ENCODE results near the gene LDB1.

DNA sequence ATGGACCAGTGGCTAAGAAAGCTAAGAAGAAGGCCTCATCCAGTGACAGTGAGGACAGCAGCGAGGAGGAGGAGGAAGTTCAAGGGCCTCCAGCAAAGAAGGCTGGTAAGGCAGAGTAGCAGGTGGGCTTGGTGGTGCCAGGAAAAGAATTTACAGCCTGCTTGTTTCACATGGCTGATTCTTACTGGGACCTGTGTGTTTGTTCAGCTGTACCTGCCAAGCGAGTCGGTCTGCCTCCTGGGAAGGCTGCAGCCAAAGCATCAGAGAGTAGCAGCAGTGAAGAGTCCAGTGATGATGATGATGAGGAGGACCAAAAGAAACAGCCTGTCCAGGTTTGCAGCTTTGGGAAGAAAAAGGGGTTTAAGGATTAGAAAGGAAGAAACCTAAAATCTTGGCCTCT lies 37.1 kb upstream of the LDB1 start:
- TF ChIP-seq, protein P1, sequence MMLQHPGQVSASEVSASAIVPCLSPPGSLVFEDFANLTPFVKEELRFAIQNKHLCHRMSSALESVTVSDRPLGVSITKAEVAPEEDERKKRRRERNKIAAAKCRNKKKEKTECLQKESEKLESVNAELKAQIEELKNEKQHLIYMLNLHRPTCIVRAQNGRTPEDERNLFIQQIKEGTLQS (IDR thresholded peaks at IDR 0.05) = no peak
- TF ChIP-seq GABPA (IDR thresholded peaks at IDR 0.05 in 1 of 2, conservative IDR thresholded peaks at IDR 0.05 in 1 of 2) = no peak
- TF ChIP-seq, protein P2, sequence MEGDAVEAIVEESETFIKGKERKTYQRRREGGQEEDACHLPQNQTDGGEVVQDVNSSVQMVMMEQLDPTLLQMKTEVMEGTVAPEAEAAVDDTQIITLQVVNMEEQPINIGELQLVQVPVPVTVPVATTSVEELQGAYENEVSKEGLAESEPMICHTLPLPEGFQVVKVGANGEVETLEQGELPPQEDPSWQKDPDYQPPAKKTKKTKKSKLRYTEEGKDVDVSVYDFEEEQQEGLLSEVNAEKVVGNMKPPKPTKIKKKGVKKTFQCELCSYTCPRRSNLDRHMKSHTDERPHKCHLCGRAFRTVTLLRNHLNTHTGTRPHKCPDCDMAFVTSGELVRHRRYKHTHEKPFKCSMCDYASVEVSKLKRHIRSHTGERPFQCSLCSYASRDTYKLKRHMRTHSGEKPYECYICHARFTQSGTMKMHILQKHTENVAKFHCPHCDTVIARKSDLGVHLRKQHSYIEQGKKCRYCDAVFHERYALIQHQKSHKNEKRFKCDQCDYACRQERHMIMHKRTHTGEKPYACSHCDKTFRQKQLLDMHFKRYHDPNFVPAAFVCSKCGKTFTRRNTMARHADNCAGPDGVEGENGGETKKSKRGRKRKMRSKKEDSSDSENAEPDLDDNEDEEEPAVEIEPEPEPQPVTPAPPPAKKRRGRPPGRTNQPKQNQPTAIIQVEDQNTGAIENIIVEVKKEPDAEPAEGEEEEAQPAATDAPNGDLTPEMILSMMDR (IDR thresholded peaks at IDR 0.05; ENCODE audit: low read depth, low read length, missing input control) = no peak
- TF ChIP-seq SP1 (IDR thresholded peaks at IDR 0.05) = no peak
- TF ChIP-seq, protein P3, sequence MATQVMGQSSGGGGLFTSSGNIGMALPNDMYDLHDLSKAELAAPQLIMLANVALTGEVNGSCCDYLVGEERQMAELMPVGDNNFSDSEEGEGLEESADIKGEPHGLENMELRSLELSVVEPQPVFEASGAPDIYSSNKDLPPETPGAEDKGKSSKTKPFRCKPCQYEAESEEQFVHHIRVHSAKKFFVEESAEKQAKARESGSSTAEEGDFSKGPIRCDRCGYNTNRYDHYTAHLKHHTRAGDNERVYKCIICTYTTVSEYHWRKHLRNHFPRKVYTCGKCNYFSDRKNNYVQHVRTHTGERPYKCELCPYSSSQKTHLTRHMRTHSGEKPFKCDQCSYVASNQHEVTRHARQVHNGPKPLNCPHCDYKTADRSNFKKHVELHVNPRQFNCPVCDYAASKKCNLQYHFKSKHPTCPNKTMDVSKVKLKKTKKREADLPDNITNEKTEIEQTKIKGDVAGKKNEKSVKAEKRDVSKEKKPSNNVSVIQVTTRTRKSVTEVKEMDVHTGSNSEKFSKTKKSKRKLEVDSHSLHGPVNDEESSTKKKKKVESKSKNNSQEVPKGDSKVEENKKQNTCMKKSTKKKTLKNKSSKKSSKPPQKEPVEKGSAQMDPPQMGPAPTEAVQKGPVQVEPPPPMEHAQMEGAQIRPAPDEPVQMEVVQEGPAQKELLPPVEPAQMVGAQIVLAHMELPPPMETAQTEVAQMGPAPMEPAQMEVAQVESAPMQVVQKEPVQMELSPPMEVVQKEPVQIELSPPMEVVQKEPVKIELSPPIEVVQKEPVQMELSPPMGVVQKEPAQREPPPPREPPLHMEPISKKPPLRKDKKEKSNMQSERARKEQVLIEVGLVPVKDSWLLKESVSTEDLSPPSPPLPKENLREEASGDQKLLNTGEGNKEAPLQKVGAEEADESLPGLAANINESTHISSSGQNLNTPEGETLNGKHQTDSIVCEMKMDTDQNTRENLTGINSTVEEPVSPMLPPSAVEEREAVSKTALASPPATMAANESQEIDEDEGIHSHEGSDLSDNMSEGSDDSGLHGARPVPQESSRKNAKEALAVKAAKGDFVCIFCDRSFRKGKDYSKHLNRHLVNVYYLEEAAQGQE (IDR thresholded peaks at IDR 0.05) = no peak
- no peak for TF ChIP-seq TAF1 (conservative IDR thresholded peaks at IDR 0.05)
- no peak for TF ChIP-seq NR2F2 (IDR thresholded peaks at IDR 0.05)
- no peak for TF ChIP-seq RAD21 (IDR thresholded peaks at IDR 0.05)
- TF ChIP-seq, protein P4, sequence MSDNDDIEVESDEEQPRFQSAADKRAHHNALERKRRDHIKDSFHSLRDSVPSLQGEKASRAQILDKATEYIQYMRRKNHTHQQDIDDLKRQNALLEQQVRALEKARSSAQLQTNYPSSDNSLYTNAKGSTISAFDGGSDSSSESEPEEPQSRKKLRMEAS (IDR thresholded peaks at IDR 0.05) = no peak
- no peak for TF ChIP-seq RXRA (IDR thresholded peaks at IDR 0.05)
- TF ChIP-seq YY1 (IDR thresholded peaks at IDR 0.05) = no peak
- no peak for TF ChIP-seq EGR1 (IDR thresholded peaks at IDR 0.05; ENCODE audit: low read depth in 2 of 2)
- TF ChIP-seq, protein P5, sequence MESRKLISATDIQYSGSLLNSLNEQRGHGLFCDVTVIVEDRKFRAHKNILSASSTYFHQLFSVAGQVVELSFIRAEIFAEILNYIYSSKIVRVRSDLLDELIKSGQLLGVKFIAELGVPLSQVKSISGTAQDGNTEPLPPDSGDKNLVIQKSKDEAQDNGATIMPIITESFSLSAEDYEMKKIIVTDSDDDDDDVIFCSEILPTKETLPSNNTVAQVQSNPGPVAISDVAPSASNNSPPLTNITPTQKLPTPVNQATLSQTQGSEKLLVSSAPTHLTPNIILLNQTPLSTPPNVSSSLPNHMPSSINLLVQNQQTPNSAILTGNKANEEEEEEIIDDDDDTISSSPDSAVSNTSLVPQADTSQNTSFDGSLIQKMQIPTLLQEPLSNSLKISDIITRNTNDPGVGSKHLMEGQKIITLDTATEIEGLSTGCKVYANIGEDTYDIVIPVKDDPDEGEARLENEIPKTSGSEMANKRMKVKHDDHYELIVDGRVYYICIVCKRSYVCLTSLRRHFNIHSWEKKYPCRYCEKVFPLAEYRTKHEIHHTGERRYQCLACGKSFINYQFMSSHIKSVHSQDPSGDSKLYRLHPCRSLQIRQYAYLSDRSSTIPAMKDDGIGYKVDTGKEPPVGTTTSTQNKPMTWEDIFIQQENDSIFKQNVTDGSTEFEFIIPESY (IDR thresholded peaks at IDR 0.05) = no peak
- TF ChIP-seq FOXA2 (IDR thresholded peaks at IDR 0.05) = no peak

Data from liver (tissue), 3 donors.